ENCODE measurements around the gene KPNA3. TPM values are rescaled to one million over a fixed set of nuclear protein-coding genes. Genes with fewer than 3 reads are reported as not detected.

The KPNA3 gene
- total RNA-seq, 1 experiment from 2014 or later = 49.7 TPM

DNA sequence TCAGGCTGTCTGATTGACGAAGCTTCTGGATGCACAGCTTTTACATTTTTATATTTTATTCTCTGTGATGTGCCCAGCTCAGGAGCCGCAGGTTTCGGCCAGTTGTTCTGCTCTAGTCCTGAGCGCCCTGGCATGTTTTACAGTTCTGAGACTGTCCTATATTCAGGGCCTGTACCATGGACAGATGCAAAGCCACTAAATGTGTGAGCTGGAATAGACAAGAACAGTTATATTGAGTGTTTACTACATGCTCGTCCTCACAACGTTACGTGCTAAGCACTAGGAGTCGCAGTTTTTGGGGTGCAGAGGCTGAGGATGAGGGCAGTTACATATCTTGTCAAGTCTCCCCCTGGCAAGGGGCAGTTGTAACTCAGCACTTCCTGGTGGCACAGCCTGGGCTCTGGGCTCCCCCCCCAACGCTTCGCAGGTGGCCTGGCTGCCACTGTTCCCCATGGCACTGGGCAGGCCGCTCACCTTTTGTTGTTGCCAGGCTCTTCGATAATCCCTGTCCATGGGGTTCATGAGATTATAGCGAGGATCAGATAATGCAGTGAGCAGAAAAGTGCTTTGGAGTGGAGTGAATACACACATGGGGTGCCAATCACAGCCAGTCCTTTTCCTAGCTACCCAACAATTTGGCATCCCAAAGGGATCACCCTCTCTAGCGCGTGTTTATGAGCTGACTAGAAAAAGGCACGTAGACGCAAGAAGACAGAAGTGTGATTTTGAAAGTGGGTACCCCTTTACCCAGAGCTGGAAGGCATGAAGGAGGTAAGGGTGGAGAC is 140.7 kb downstream of the KPNA3 start:
- Histone ChIP-seq H3K4me2 (ENCODE audit: insufficient read depth, insufficient read length, low read length) (no peak overlapping the region), H2BK15ac (ENCODE audit: low read depth, low read length) (no peak overlapping the region), H3K79me1 (ENCODE audit: insufficient read depth, low read depth, low read length, poor library complexity, severe bottlenecking) (no peaks in the 10 kb centered on the region), H2BK120ac (ENCODE audit: low read depth, low read length, poor library complexity, severe bottlenecking) (no peak overlapping the region), H3T11ph (ENCODE audit: low read length) (no peak overlapping the region), H2BK12ac (ENCODE audit: insufficient read length, low read depth, low read length) (no peak overlapping the region), H2AFZ (ENCODE audit: low read length) (no peak overlapping the region), H3K9ac (ENCODE audit: extremely low read depth, insufficient read length, low read length) (no peak overlapping the region), H3K23me2 (ENCODE audit: insufficient read length, low read depth, low read length, poor library complexity, severe bottlenecking) (no peaks in the 10 kb centered on the region), H4K8ac (replicated peaks; ENCODE audit: insufficient read length, low read depth, low read length) (no peak overlapping the region), H3K4me1 (ENCODE audit: insufficient read depth, low read length) (no peaks in the 10 kb centered on the region; the same call in 1 of the 2 replicates), H3K79me2 (ENCODE audit: insufficient read depth, low read length) (no peaks in the 10 kb centered on the region), H3K14ac (ENCODE audit: insufficient read depth, low read length) (no peak overlapping the region), H2BK20ac (ENCODE audit: low read depth, low read length, poor library complexity, severe bottlenecking) (no peak overlapping the region), H4K20me1 (ENCODE audit: control insufficient read depth, insufficient read depth, insufficient read length) (no peaks in the 10 kb centered on the region), H3K27ac (ENCODE audit: insufficient read length, low read depth, low read length) (no peak overlapping the region), H2AK5ac (ENCODE audit: insufficient read length, low read length) (no peak overlapping the region), H3K18ac (ENCODE audit: insufficient read length, low read depth, low read length) (no peak overlapping the region), H3K23ac (ENCODE audit: insufficient read length, low read depth, low read length) (no peak overlapping the region), H3K9me3 (ENCODE audit: control insufficient read depth, low read depth, low read length) (no peaks in the 10 kb centered on the region), H3K4ac (ENCODE audit: low read depth, low read length) (no peak overlapping the region), H4K5ac (ENCODE audit: insufficient read length, low read depth, low read length) (no peak overlapping the region), H3K56ac (ENCODE audit: insufficient read length, low read depth, low read length) (no peak overlapping the region), H4K91ac (ENCODE audit: insufficient read length, low read depth, low read length) (no peak overlapping the region), H2BK5ac (ENCODE audit: insufficient read length, low read length) (no peak overlapping the region), H3K27me3 (ENCODE audit: insufficient read depth, low read length) (no peaks in the 10 kb centered on the region)
- no CpG with 5 or more reads among the region's 17 CpGs for WGBS (ENCODE audit: extremely low coverage, insufficient read length, low lambda C conversion rate)
- no peaks in the 10 kb centered on the region for H3K9me3 Mint-ChIP-seq
- H3K27me3 Mint-ChIP-seq (ENCODE audit: low read depth) = no peaks in the 10 kb centered on the region
- no peak for DNase-seq
- H3K36me3 Mint-ChIP-seq (ENCODE audit: insufficient read depth in 1 of 3, low read depth in 3 of 3) = peaks cover 0 to 2% (median 0%) of the 10 kb centered on the region in 3 experiments; a peak in 1 of 7 replicates
- H3K4me1 Mint-ChIP-seq = peaks cover 2 to 11% of the 10 kb centered on the region in 2 experiments
- no peak overlapping the region for H3K4me3 Mint-ChIP-seq
- no peak overlapping the region for H3K27ac Mint-ChIP-seq
- TF ChIP-seq, protein P1, sequence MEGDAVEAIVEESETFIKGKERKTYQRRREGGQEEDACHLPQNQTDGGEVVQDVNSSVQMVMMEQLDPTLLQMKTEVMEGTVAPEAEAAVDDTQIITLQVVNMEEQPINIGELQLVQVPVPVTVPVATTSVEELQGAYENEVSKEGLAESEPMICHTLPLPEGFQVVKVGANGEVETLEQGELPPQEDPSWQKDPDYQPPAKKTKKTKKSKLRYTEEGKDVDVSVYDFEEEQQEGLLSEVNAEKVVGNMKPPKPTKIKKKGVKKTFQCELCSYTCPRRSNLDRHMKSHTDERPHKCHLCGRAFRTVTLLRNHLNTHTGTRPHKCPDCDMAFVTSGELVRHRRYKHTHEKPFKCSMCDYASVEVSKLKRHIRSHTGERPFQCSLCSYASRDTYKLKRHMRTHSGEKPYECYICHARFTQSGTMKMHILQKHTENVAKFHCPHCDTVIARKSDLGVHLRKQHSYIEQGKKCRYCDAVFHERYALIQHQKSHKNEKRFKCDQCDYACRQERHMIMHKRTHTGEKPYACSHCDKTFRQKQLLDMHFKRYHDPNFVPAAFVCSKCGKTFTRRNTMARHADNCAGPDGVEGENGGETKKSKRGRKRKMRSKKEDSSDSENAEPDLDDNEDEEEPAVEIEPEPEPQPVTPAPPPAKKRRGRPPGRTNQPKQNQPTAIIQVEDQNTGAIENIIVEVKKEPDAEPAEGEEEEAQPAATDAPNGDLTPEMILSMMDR (conservative IDR thresholded peaks at IDR 0.05) = no peak
